ENCODE results near the gene GSS.

Gene GSS

DNA sequence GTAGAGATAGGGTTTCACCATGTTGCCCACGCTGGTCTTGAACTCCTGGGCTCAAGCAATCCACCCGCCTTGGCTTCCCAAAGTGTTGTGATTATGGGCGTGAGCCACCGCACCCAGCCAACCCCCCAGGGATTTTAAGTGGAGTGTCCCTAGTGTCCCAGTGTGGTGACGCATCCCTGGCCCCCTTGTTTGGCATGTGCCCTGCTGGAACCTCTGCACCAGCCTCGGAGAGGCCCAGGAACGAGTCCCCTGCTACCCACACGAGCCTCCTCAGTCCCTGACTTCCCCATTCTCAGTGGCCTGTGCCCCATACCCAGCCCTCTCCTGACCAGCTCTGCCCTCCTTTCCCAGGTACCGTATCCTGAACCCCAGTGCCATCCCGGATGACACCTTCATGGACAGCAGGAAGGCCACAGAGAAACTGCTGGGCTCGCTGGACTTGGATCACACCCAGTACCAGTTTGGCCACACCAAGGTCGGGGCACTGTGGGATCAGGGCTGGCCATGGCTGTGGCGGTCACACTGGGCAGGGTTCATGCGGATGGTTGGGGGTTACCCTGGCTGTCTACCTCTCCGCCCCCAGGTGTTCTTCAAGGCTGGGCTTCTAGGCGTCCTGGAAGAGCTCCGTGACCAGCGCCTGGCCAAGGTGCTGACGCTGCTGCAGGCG, 37.3 kb upstream of the GSS start:
- no peak for DNase-seq

DNA sequence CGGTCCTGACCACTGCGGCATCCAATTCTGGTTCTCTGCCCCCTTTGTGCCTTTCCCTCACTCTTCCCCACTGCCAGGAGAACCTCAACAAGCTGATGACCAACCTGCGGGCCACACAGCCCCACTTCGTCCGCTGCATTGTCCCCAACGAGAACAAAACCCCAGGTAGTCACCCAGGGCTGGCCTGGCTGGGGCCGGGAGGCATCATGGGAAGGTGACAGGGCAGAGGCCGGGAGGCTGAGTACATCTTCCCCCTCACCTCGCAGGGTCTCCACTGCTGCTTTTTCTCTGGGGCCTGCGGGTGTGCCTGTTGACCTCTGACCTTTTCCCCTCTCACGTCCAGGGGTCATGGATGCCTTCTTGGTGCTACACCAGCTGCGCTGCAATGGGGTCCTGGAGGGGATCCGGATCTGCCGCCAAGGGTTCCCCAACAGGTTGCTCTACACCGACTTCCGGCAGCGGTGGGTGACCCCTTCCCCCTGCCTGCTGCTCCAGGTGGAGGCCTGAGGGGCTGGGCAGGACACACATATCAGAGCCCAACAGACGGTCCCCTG, 35.1 kb upstream of the GSS start:
- DNase-seq: no peak

DNA sequence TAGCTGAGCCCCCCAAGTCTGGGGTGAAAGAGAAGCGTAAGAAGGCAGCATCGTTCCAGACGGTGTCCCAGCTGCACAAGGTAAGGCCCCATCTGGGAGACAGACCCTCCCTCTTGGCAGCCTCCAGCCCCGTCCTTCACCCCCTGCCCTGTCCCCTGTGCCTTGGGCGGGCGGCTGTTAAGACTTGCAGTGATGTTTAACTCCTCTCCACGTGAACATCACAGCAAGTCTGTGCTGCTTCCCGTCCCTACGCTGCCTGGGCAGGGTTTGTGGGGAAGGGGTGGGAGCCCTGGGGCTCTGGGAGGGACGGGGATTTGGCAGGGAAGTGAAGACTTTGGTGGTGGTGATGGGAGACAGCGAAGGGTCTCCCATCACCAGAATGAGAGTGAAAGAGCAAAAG, 34.6 kb upstream of the GSS start:
- no peak for DNase-seq

DNA sequence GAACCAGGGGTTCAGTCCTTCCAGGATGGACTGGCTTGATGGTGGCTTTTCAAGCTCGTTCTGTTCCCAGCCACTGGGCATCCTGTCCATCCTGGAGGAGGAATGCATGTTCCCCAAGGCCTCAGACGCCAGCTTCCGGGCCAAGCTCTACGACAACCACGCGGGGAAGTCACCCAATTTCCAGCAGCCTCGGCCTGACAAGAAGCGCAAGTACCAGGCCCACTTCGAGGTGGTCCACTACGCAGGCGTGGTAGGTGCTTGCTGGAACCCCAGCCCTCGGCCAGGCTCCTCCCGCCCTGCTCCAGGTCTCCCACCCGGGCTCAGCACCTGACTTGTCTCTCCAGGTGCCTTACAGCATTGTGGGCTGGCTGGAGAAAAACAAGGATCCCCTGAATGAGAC, 34.1 kb upstream of the GSS start:
- DNase-seq: no peak

DNA sequence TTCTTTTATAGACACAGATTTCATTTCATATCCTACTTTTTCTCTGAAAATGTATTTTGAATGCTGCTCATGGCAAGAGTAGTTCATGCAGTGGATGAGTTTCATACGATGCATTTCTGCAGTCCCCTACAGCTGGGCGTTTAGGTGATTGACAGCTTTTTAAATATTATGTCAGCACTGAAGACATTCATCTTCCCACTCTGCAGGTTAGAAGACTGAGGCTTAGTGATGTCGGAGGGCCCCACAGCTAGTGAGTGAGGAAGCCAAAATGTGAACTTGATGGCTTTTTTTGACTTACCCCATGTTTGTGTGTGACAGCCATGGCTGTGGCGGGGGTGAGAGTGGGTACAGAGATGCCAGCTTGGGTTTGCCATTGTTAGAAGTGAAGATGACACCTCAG, 33.5 kb upstream of the GSS start:
- no peak for DNase-seq

DNA sequence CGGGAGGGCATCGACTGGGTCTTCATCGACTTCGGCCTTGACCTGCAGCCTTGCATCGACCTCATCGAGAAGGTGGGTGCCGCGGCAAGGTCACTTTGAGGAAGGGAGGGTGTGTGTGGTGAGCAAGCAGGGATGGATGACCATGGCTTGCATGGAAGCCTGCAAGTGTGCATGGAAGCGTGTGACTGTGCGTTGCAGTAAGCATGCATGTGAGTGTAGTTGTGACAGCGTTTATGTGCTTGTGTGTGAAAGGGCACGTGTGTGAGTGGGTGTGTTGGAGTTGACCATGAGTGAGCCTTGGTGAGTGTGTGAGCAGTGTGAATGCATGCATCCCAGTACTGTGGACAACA, 32.6 kb upstream of the GSS start:
- DNase-seq: no peak

DNA sequence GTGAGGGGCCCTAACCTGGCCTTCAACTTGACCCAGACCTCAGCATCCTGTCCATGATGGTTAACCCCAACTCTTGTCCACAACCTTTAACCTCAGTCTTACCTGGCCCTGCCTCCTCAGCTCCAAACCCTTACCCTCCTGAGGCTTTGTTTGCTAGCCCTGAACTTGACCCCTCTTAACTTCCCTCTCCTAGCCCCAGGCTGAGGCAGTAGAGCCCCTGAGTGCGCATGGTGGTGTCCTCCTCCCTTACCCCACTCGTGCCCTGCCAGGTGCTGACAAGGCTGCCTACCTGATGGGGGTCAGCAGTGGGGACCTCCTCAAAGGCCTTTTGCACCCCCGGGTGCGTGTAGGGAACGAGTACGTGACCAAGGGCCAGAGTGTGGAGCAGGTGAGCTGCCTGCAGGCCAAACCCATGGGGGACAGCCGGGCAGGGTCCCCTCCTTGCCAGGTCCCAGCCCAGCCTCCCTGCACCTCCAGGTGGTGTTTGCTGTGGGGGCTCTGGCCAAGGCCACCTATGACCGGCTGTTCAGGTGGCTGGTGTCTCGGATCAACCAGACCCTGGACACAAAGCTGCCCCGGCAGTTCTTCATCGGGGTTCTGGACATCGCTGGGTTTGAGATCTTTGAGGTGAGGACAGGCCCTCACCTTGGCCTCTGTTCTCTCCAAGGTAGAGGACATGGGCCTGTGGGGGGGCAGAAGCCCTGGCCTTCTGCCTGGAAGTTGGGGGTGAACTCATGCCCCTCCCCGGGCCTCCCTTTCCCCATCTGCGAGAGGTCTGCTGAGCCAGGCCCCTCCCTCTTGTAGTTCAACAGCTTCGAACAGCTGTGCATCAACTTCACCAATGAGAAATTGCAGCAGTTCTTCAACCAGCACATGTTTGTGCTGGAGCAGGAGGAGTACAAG, 31.9 kb upstream of the GSS start:
- no peak for DNase-seq

DNA sequence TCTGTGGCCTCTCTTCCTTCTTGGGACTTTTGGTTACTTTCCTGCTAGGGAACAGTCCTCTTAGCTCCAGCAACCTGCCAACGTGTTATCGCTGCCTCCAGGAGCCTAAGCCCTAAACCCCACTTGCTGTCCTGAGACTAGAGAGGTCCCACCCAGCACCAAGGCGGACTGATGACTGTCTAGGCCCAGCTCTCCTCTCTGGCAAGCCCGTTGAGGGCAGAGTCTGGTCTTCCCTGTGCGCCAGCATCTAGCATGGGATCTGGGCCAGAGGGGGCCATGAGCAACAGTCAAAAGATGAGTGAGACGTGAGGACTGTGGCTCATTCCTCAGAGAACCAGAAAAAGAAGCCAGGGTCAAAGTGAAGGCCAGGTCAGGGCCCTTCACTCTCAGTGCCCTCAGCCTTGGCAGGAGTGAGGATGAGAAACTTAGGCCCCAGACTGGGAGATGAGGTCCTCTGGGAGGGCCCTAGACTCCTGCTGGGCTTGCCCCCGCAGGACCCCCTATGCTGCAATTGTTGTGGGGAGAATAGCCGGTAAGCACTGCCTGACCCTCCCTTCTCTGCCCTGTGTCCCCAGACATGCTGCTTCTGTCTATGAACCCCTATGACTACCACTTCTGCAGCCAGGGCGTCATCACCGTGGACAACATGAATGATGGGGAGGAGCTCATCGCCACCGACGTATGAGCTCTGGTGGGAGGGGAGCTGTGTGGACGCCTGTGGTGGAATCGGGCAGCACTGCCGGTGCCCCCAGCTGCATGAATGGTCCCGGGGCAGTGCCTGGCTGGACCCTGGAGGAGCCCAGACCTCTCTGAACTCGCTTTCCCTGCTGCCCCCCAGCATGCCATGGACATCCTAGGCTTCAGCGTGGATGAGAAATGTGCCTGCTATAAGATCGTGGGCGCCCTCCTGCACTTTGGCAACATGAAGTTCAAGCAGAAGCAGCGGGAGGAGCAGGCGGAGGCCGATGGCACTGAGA, 31.0 kb upstream of the GSS start:
- no peak for DNase-seq

DNA sequence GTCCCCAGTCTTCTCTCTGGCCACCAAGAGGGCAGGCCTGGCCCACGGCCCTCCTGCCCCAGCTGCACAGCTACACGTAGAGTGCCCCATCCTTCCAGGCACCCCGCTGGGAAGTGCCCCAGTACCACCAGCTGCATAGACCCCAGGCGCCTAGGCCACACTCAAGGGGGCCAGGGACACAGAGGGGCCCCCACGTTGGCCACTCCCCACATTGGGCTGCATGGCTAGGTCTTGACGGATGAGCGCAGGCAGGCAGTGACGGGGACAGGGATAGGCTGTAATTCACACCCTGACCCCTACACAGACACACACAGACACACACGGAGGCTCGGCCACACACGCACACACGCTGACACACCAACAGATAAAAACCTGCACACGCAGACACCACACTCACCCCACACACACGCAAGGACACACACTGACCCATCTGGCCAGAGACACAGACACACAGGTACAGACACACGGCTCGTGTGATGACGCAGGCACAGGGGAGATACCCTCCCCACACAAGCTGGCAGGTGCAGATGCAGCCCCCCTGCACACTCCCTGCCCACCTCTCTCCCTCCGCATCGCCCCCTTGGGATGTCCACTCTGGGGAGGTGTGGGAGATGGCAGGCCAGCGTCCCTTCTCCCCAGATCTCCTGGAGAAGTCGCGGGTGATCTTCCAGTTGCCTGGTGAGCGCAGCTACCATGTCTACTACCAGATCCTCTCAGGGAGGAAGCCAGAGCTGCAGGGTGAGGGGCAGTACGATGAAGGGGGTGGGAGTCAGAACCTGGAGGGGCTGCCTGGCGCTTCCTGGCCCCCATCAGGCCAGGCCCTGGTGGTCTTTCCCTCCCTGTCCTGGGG, 30.1 kb upstream of the GSS start:
- DNase-seq: no peak

DNA sequence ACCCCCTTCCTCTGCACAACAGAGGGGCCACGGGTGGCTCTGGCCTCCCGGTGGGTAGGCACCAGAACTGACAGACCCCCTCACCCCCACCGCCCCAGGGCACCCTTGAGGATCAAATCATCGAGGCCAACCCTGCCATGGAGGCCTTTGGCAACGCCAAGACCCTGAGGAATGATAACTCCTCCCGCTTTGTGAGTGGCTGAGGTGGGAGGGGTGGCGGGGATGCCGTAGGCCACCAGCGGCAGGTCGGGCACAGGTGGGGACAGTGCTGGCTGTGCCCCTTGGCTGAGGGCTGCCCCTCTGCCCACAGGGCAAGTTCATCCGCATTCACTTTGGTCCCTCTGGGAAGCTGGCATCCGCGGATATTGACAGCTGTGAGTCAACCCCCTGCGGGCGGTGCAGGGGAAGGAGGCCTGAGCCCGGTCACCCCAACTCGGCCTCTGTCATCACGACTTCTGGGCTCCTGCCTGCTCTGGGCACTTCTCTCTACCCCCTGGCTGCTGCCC, 29.2 kb upstream of the GSS start:
- no peak for DNase-seq

DNA sequence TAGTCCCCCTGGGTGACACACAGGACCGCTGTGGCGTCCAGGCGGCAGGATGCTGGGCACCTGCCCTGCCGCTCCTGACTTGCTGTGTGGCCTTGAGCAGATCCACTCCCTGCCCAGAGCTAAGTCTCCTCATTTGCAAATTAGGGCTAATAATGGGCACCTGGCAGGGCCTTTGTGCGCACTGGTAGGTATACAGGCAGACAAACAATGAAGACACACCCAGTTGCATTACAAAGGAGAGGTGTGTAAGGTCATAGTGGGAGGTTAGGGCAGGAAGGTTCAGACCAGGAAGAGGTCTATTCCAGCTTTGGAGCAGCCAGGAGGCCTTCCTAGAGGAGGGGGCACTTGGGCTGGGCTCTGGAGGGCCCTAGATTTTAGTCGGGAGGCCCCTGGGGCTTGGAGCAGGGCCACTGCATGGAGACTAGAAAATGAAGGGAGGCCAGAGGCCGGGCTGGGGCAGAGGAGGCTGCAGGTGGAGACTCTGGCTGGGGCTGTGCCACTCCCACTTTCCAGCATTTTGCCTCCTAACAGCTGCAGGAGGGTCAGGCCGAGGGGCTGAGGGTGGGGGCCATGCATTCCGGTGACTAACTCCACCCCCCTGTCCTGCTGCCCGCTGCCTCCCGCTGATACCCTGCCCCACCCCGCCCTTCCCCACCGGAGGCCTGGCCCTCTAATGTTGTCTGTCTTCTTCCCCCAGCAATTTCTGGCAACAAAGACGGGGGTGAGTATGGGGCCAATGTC, 28.6 kb upstream of the GSS start:
- no peak for DNase-seq

DNA sequence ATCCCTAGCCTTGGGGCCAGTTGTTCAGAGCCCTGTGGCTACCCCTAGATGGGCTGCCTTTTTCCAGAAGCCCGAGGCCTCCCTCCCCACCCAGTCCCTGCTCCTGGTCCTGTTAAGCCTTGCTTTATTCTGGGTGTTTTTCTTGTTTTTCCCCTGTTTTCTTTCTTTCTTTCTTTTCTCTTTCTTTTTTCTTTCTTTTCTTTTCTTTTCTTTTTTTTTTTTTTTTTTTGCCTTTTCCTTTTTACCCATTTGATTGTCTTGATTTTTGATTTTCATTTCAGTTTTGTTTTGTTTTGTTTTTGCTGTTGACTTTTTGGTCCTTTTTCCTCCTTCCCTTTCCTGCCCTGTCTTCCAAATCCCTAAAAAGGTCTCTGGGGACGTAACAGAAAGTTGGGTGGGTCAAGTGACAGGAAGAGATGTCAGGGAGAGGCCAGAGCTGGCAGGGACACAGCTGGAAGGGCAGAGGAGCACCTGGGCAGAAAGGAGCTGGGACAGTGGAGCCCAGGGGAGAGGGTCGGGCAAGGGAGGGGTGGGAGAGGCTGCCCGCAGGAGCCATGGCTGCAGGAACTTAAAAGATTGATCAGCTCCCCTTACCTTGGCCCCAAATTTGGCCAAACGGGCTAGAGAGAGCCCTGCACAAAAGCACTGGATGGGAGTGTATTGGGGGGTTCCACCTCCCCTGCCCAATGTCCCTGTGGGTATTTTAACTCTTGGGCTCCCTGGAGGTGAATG, 27.6 kb upstream of the GSS start:
- DNase-seq: no peak

DNA sequence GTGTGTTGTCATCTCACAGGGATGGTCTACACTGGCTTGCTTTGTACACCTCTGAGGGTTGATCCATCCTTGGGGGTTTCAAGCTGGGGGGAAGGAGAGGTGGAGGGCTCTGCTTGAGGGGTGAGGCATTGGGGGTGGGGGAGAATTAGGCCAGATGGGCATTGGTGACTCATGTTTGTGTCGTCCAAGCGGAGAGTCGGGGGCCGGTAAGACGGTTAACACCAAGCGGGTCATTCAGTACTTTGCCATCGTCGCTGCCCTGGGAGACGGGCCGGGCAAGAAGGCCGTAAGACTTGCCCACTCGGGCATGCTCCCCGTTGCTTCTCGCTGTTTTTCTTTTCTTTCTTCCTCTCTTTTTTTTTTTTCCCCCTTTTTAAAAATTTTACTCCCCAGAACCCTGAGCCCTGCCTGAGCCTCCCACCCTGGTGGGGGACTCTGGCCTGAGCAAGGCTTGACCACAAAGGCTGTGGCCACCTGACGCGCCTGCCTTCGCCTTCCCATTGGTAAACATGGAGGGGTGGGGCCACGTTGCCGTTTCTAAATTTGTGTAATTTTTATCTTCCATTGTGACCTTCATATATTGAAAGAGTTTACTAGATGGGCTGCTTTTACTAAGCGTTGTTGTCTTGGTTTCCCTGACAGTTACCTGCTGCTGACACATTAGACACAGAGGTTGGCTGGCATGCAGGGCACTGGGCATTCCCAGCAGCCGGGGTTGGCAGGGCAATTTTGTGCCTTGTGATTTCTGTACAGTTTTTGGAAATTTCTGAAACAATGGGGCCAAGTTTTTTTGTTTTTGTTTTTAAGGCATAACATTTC, 26.9 kb upstream of the GSS start:
- no peak for DNase-seq

DNA sequence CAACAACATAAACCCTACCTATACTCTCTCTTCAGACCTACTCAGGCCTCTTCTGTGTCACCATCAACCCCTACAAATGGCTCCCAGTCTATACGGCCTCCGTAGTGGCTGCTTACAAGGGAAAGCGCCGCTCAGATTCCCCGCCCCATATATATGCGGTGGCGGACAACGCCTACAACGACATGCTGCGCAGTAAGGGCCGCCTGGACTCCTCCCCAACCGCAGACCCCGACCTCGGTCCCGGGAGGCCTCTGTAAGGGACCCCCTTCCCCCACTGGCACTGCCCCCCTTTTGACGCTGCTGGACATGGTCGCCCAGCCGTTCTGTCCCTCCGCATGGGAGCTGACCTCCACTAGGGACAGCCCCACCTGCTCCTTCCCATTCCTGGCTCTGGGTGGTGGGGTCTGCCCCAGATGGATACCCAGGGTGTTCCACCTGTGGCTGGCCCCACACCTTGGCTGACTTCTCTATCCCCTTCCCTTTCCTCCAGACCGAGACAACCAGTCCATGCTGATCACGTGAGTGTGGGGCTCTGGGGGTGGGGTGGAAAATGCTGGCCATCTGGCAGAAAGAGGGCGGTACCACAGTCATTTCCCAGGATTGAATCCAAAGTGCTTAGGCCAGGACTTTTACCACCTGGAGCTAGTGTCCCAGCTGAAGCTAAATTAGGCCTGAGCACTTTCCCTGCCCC, 25.1 kb upstream of the GSS start:
- DNase-seq: no peak

DNA sequence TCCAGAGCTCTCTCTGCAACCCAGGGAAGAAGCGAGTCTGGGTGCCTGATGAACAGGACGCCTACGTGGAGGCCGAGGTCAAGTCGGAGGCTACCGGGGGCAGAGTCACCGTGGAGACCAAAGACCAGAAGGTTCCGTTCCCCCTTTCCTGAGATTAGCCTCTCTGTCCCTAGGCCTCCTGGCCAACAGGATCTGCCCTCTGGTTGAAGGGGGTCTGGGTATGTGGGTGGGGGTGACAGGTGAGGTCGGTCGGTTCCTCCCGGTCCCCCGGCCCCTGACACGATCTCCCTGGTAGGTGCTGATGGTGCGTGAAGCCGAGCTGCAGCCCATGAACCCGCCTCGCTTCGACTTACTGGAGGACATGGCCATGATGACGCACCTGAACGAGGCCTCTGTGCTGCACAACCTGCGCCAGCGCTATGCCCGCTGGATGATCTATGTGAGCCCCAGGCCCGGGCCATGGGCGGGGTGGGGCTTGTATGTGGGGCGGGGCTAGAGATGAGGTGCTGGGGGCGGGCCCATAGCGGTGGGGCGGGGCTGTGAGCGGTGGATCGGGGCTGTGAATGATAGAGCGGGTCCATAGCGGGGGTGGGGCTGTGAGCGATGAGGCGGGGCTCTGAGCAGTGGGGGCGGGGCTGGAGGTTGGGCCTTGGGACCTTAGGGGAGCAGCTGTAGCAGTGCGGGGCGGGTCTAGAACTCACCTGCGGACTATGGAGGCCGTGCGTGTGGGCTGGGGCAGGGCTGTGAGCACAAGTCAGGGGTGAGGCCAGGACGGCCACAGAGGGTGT, 24.0 kb upstream of the GSS start:
- DNase-seq: no peak

DNA sequence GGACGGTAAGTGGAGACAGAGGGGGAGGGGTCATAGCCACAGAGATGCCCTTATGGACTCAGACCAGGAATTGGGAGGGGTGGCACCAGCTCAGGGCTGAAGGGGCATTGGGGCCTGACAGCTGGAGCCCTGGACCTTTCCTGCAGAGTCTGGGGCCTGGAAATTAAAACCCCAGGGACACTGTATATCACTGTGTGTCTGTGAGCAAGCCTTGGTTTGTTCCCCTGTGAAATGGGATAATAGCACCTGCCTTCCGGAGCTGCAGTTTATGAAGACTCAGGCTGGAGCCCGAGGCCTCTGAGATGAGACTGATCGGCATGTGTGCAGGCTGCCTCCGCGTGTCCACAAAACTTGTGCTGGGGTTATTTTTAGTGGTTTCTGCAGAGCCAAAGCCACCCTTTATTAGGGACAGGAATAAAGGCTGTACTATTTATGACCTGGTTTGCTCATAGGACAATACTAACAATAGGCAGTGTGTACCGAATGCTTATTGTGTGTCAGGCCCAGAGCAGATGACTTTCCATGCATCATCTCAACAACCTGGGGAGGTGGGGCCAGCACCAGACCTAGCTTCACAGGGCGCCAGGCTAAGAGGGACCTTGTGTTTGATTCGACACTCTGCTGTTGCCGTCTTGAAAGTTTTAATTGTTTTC, 22.6 kb upstream of the GSS start:
- no peak for DNase-seq

DNA sequence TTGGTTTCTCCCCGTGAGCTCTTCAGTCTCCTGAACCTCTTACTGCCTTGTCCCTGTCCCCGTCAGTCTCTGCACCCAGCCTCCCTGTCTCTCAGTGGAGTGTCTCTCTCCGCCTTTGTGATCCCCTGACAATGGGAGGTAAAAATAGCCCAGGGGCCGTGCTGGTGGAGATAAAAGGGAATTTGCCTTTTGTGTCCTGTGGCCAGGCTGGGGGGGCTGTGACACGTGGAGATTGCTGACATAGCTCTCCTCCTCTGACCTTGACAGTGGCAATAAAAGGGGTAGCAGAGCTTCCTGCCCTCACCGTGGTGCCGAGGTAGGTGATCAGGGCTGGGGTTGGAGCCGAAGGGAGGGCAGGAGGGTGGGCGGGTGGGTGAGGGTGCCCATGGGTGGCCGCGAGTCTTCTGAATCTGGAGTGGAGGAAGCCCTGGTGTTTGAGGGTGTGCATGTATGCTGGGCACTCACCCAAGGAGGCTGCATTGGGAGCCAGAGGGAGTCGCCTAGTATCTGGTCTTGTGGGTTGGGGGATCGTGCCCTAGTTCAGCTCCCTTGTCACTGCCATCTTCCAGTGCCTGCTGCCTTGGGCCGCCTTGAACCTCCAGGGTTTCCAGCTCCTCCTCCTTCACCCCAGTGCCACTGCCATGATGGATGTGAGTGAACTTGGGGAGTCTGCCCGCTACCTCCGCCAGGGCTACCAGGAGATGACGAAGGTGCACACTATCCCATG, 21.9 kb upstream of the GSS start:
- DNase-seq: no peak
